GM19043 (cell line): Measurements from ENCODE around the gene CREB3L2.
"Not testable (repeated sequence)": the region's sequence is repeated elsewhere in the genome, so short reads cannot be mapped to it uniquely, and the experiment has no call there.

ENCODE experiments used
- ATAC-seq: cut with Tn5 transposase; IDR thresholded peaks from one replicate; pipeline ENCODE4 v1.9.1; 2021; ENCODE audit warnings: low read depth; ENCODE audit not compliant: unreplicated experiment

The CREB3L2 gene

DNA sequence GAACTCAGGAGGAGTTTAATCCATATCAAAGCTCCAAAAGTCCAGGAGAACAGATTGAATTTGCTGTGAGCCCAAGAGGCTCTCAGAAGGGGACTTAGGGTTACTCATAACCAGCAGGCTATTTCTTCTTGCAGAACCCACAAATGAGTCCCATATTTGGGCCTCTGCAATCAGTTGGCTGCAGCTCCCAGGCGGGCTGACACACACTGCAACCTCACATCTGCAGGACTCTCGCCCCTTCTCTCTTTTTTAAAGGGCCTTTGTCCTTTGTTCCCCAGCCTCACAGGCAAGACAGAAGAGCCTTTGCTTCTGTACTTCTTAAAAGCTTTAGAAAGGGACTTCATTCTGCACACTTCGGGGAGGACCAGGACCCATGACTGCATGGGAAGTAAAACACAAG, 26.7 kb downstream of the CREB3L2 start:
- peak; percentile 57 for ATAC-seq

DNA sequence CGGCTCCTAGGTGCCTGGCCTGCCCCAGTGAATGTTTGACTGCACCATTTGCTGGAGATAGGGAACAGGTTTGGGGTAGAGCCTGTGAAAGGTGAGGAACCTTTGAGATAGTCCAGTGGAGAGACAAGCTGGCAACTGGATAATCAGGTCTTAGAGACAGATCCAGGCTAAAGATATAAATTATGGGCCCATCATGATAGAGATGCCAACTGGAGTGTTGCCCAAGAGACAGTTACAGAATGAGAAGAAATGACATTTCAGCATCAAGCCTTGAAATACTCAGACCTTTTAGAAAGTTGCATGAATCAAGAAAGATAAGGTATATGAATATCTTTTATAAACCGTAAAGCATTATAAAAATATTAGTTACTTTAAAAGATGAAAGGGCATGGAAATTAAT, 27.1 kb downstream of the CREB3L2 start:
- no peak for ATAC-seq

- ATAC-seq, result no peak
Measured at GRCh38 chr7:137970253-137970975, 31.5 kb downstream of the CREB3L2 start.

DNA sequence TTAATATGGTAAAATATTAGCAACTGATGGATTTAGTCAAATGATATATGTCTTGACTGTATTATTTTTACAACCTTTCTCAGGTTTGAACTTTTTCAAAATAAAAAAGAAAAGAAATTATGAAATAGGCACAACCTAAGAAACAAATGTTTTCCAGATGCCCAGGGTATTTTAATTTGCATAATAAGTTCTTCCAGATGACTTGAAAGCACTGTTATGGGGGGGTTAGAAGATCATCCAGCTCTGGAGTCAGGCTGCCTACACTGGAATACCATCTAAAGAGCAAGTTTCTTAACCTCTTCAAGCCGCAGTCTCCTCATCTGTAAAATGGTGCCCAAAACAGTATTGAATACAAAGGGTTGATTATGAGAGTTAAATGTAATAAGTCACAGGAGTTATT, 32.1 kb downstream of the CREB3L2 start:
- ATAC-seq, result no peak

DNA sequence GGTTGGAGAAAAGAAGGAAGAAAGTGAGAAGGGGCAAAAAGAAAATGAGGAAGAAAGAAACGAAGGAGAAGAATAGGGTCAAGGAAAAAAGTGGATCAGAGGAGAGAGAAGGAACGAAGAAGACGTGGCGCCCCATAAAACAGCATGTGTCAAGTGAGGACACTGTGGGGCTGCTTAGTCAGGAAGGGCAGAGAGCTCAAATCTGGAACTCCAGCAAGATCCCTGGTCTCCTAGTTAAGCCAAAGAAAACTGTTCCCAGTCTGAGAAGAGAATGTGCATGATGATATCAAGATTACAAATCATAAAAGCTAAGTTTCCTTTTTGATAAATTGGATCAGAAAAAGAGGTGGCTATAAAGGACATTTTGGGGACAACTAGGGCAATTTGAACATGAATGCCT, 33.0 kb downstream of the CREB3L2 start:
- no peak for ATAC-seq

DNA sequence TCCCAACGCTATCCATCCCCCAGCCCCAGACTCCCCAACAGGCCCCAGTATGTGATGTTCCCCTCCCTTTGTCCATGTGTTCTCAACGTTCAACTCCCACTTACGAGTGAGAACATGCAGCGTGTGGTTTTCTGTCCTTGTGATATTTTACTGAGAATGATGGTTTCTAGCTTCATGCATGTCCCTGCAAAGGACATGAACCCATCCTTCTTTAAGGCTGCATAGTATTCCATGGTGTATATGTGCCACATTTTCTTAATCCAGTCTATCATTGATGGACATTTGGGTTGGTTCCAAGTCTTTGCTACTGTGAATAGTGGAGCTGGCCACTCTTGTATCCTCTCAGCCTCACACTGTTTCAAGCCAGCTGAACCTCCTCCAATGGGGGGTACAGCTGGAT, 33.5 kb downstream of the CREB3L2 start:
- ATAC-seq, result not testable (repeated sequence)

DNA sequence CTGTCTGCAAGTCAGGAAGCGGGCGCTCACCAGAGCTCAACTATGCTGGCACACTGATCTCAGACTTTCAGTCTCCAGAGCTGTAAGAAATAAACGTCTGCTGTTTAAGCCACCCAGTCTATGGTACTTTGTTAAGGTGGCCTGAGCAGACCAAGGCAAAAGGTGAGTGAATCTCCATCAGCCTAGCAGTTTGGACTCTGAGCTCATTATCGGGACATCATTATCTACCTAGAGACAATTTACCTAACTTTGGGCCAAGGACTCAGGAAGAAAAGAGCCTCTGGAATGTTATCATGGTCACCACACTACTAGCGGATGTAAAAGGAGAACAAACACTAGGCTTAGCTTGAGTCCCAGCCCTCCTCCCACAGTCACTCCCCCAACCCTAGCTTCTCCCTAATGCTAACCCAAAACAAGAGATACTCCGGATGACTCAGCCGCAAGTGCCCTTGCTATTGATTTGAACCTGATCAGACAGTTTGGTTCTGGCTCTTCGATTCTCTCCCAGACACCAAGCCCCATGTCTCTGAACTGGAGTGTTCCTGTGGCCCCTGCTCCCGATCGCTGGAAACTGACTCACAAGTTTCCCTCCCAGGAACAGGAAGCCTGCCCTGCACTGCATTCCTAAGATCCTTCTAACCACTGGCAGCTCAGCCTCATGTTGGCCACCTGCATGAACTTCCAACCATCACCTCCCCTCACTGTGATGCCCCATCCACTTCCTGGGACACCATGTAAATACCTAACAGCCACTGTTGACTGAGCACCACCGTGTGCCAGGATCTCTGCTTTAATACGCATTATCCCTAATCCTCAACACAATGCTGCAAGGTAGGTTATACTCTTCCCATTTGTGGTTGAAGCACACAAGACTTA, 34.5 kb downstream of the CREB3L2 start:
- no peak for ATAC-seq

GRCh38 chr7:137966641-137967142, 35.2 kb downstream of the CREB3L2 start:
- ATAC-seq, result no peak

DNA sequence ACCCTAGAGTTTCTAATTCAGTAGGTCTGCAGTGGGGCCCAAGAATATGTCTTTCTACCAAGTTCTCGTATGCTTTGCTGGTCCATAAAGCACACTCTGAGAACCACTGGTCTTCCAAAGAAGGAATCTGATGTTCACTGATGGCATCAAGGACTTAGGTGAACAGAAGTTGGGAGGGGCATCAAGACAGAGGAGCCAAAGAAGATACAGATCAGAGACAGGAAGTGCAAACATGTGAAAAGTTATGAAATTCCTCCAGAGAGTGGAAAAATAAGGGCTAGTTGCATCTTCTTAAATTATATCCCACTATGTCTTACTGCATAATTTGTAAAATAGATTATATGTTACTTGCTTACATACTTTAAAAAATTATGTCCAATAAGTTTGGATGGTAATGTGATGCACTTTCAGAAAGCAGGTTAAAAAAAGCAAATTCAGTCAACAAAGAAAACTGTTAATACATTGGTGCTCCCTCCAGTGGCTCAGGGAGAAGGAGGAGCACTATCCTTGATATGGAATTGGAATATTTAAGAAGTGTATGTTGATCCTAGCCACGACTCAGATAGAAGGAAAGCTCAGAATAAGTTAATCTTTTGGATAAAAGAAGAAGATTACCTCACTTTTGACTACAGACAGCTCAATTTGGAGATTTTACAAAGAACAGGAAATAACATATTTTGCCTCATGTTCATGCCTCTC, 35.8 kb downstream of the CREB3L2 start:
- ATAC-seq, result no peak

- no peak for ATAC-seq
Measured at GRCh38 chr7:137964824-137965545, 36.9 kb downstream of the CREB3L2 start.

DNA sequence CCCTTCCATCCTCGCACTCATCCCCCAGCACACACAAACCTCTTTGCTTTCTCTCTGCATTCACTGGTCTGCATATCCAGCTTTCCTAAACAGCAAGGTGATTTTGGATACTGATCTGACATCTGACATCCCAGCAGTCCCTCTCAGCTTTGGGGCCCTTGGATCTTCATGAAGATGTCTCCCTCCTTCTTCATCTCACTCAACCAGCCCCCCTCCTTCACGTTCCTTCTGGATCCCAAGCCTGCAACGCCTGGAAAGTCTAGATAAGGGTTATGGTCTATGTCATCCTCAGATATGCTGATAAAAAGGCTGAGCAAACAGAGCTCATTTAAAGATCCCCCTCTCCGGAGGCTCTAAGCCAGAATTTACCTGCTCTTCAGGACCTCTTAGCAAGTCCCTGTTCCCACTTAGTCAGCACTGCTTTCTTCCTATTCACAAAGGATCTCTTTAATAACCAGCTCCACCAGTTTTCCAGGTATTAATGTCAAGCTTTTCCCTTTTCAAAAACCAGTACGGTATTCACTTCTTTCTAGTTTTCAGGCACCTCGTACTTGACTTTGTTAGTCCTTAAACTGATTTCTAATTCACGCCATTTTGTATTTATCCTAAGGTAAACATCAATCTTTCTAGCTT, 38.9 kb downstream of the CREB3L2 start:
- no peak for ATAC-seq

DNA sequence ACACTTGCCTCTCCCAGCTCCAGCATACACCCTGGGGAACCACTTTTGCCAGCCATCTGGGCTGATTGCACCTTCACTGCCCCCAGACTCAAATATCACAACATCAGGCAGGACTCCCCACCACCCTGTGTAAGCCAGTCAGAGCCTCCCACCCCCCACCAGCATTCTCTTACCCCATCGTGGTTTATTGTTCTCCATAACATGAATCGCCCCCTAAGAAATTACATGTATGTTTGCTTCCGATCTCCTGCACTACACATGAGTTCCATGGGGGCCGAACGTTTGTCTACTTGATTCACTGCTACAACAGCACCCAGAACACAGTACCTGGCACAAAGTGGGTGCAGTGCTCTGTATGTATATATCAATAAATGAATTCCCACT, 39.4 kb downstream of the CREB3L2 start:
- ATAC-seq, result no peak

GRCh38 chr7:137961200-137962177, 40.4 kb downstream of the CREB3L2 start:
- peak; percentile 61 for ATAC-seq

DNA sequence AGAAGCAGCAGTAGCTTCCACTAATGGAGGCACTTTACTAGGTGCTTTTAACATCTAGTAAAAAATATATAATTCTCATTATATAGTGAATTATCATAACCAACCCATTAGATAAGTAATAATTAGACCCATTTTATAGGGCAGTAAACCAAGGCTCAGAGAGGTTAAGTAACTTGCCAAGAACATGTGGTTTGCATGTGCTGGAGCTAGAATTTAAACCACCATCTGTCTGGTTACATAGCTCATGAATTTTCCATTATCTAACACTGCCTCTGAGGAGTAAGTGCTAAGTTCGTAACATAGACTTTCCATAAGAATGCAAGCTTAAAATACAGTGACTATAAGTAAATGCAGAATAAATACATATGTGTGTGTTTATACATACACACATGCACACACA, 41.9 kb downstream of the CREB3L2 start:
- ATAC-seq, result no peak

GRCh38 chr7:137958470-137959431, 43.1 kb downstream of the CREB3L2 start:
- ATAC-seq, result peak; percentile 41

DNA sequence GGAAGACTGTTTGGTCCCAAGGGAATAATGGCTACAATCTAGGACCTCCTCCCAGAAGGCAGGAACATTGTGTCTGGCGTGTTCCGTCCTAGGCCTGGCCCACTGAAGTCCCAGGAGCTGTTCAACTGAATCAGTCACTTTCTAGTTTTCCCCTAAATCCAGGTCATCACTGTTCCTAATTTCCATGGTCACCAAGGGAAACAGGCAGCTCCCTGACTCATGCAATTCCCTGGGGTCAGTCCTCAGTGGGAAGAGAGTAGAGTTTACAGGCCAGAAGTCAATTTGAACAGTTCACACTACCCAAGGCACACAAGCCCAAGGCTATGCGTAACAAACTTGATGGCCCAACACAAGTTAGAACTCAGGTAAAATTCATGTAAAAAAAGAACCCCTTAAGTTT, 44.0 kb downstream of the CREB3L2 start:
- ATAC-seq, result no peak

GRCh38 chr7:137956591-137956990, 45.3 kb downstream of the CREB3L2 start:
- no peak for ATAC-seq

GRCh38 chr7:137956183-137956582, 45.7 kb downstream of the CREB3L2 start:
- ATAC-seq, result no peak
